ENCODE measurements around the gene PPARG.
"Not testable (repeated sequence)": the region's sequence is repeated elsewhere in the genome, so short reads cannot be mapped to it uniquely, and the experiment has no call there.

GRCh38 chr3:12276827-12277226 is 12.0 kb upstream of the PPARG start:
- not testable (repeated sequence) for TF ChIP-seq YY1 (IDR thresholded peaks at IDR 0.05; ENCODE audit: insufficient read depth, insufficient read length); ZNF274 (IDR thresholded peaks at IDR 0.05; ENCODE audit: low read depth, low read length)
